HUES64 (cell line): Measurements from ENCODE around the gene CCDC171.

Experiments
- H3K27ac ChIP-seq: 2 replicates; pipeline ENCODE4 v1.7.0; 2013; ENCODE audit warnings: low read depth, low read length, inconsistent platforms
- H3K27me3 ChIP-seq: 2 replicates; pipeline ENCODE4 v1.6.1; 2013; ENCODE audit warnings: mild to moderate bottlenecking, low read length; ENCODE audit not compliant: insufficient read depth
- H3K36me3 ChIP-seq: 2 replicates; pipeline ENCODE4 v1.6.1; 2013; ENCODE audit warnings: mild to moderate bottlenecking, low read length; ENCODE audit not compliant: insufficient read depth
- H3K4me1 ChIP-seq: 2 replicates; pipeline ENCODE4 v1.6.1; 2013; ENCODE audit warnings: mild to moderate bottlenecking, low read length, moderate library complexity; ENCODE audit not compliant: insufficient read depth
- H3K4me3 ChIP-seq: 2 replicates; pipeline ENCODE4 v1.5.1; 2013; ENCODE audit warnings: mild to moderate bottlenecking, low read length, moderate library complexity
- H3K9ac ChIP-seq: 2 replicates; pipeline ENCODE4 v1.6.1; 2013; ENCODE audit warnings: mild to moderate bottlenecking, low read depth, low read length
- H3K9me3 ChIP-seq: 2 replicates; pipeline ENCODE4 v1.6.1; 2013; ENCODE audit warnings: low read depth, low read length; ENCODE audit not compliant: insufficient read depth
- WGBS: fragments of 150-250, 120-280 bp; methylation state at CpG from one replicate; pipeline ENCODE4 v1.1.7; 2013; ENCODE audit warnings: missing lambda C conversion rate; 5-methylcytosine and 5-hydroxymethylcytosine counted together

The CCDC171 gene

DNA sequence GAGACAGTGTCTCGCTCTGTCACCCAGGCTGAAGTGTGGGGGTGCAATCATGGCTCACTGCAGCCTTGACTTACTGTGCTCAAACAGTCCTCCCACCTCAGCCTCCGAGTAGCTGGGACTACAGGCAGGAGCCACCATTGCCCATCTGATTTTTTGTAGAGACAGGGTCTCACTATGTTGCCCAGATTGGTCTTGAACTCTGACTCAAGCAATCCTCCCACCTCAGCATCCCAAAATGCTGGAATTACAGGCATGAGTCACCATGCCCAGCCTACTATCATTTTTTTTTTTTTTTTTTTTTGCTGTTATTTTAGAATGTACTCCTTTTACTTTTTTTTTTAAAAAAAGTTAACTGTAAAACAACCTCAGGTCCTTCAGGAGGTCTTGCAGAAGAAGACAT lies 449.0 kb downstream of the CCDC171 start:
- H3K27me3 ChIP-seq: no peaks in the 10 kb centered on the region
- H3K4me1 ChIP-seq: 0 out of 2 replicates have a peak, but pooled peaks cover 4% of the 10 kb centered on the region
- H3K36me3 ChIP-seq: no peaks in the 10 kb centered on the region
- WGBS: 95% methylated on average over 2 of the region's 2 CpGs
- no peak overlapping the region for H3K9ac ChIP-seq
- H3K4me3 ChIP-seq: no peak overlapping the region
- H3K27ac ChIP-seq: no peak overlapping the region
- no peaks in the 10 kb centered on the region for H3K9me3 ChIP-seq

GRCh38 chr9:16002816-16003215 lies 450.0 kb downstream of the CCDC171 start:
- no peaks in the 10 kb centered on the region for H3K36me3 ChIP-seq
- no peaks in the 10 kb centered on the region for H3K27me3 ChIP-seq
- H3K4me1 ChIP-seq: 0 out of 2 replicates have a peak, but pooled peaks cover 4% of the 10 kb centered on the region
- WGBS: 90% methylated on average over 3 of the region's 3 CpGs
- H3K9me3 ChIP-seq: no peaks in the 10 kb centered on the region
- no peak overlapping the region for H3K27ac ChIP-seq
- H3K4me3 ChIP-seq: no peak overlapping the region
- H3K9ac ChIP-seq: no peak overlapping the region

- no peaks in the 10 kb centered on the region for H3K36me3 ChIP-seq
These were observed 450.9 kb downstream of the CCDC171 start for GRCh38 chr9:16003785-16004184.

DNA sequence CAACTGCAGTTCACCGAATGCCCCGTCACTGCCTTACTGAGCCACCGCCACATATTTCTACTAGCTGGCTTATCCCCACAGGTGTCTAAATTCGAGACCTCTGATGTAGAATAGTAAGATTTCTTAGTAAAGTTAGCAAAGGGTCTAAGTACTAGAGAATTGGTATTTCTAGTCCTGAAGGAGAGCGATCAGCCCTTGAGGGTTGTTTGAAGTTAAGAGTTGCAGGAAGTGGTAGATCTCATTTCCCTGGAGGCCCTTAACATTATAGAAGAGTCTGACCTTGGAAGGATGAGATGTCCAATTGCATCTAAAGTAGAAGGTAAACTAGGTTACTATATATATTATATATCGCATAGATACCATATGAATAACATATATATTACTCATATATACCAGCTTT lies 451.8 kb downstream of the CCDC171 start:
- Histone ChIP-seq H3K4me3 (no peak overlapping the region), H3K27ac (no peak overlapping the region), H3K9me3 (no peaks in the 10 kb centered on the region), H3K4me1 (0 out of 2 replicates have a peak, but pooled peaks cover 4% of the 10 kb centered on the region), H3K36me3 (no peaks in the 10 kb centered on the region), H3K27me3 (no peaks in the 10 kb centered on the region), H3K9ac (no peak overlapping the region)
- 93% methylated on average over 5 of the region's 6 CpGs for WGBS

More at GRCh38 chr9:16003785-16004184, 450.9 kb downstream of the CCDC171 start:
- WGBS: 84% methylated on average over 6 of the region's 6 CpGs
- Histone ChIP-seq H3K9ac (no peak overlapping the region), H3K9me3 (no peaks in the 10 kb centered on the region), H3K4me3 (no peak overlapping the region), H3K27me3 (no peaks in the 10 kb centered on the region), H3K27ac (no peak overlapping the region), H3K4me1 (0 out of 2 replicates have a peak, but pooled peaks cover 4% of the 10 kb centered on the region)

DNA sequence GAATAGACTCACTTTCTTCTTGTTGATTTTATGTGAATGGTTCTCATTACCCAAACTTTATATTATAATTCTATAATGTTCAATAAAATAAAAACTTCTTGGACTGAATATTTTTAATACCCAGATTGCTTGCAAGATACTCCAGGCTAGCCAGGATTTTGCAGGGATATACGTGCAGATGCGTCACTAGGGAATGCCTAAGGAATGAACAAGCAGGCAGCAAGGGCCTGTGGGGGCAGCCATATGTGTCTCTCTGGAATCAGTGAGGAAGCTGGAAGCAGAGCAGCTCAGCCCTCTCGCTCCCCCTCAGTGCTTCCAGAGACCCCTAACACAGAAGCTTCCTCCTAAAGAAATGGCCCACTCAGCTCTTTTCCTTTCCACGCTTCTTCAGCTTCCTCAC lies 457.4 kb downstream of the CCDC171 start:
- Histone ChIP-seq H3K27me3 (no peaks in the 10 kb centered on the region), H3K9me3 (no peaks in the 10 kb centered on the region), H3K4me1 (no peaks in the 10 kb centered on the region), H3K9ac (no peak overlapping the region), H3K27ac (no peak overlapping the region), H3K36me3 (no peaks in the 10 kb centered on the region), H3K4me3 (no peak overlapping the region)
- 90% methylated on average over 4 of the region's 4 CpGs for WGBS

DNA sequence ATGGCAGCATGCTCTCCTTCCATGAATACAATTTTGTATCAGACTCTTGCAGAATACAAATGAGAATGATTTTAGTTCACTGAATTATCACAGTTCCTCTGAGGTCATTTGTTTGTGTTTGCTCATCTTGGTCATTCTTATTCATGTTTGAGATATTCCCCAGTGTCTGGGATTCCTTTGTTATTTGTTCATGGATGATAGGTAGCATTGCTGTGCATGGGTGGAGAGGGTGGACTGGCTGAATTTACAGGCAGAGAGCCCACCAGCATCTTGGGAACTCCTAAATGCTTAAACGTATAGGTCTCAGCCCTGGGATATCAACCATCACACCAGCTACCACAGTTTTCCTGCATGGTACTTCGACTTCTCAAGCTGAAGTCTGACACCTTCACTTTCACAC lies 459.8 kb downstream of the CCDC171 start:
- H3K4me1 ChIP-seq: no peaks in the 10 kb centered on the region
- H3K27ac ChIP-seq: no peak overlapping the region
- H3K36me3 ChIP-seq: no peaks in the 10 kb centered on the region
- H3K4me3 ChIP-seq: no peak overlapping the region
- no peaks in the 10 kb centered on the region for H3K27me3 ChIP-seq
- H3K9ac ChIP-seq: no peak overlapping the region
- WGBS: 89% methylated on average over 2 of the region's 2 CpGs
- H3K9me3 ChIP-seq: peaks cover 3% of the 10 kb centered on the region; the same call in 1 of the 2 replicates

DNA sequence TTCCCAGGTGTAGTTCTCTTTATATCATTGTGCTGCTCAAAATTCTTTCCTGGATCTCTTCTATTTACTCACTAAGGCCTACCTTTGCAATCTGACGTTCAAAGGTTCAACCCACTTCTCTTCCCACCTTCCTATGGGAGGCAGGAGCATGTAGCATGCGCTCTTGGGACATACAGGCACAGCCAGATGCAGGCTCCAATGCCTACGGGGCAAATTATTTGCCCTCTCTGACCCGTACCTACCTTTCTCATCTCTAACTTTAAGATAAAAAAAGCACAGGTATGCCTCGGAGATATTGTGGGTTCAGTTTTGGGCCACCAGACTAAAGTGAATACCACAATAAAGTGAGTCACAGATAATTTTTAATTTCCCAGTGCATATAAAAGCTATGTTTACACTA lies 460.5 kb downstream of the CCDC171 start:
- H3K36me3 ChIP-seq: no peaks in the 10 kb centered on the region
- no peak overlapping the region for H3K9ac ChIP-seq
- H3K4me1 ChIP-seq: no peaks in the 10 kb centered on the region
- no peaks in the 10 kb centered on the region for H3K27me3 ChIP-seq
- H3K9me3 ChIP-seq: peaks cover 8% of the 10 kb centered on the region; the same call in 1 of the 2 replicates
- WGBS: 92% methylated on average over 5 of the region's 5 CpGs
- no peak overlapping the region for H3K27ac ChIP-seq
- H3K4me3 ChIP-seq: no peak overlapping the region

- Histone ChIP-seq H3K27ac (no peak overlapping the region), H3K9me3 (peaks cover 8% of the 10 kb centered on the region; the same call in 1 of the 2 replicates), H3K4me1 (no peaks in the 10 kb centered on the region), H3K4me3 (no peak overlapping the region), H3K9ac (no peak overlapping the region), H3K36me3 (no peaks in the 10 kb centered on the region), H3K27me3 (no peaks in the 10 kb centered on the region)
- 90% methylated on average over 1 of the region's 1 CpG for WGBS
These were observed 461.0 kb downstream of the CCDC171 start for GRCh38 chr9:16013826-16014225.

- Histone ChIP-seq H3K27me3 (no peaks in the 10 kb centered on the region), H3K4me1 (no peaks in the 10 kb centered on the region), H3K4me3 (no peak overlapping the region), H3K36me3 (no peaks in the 10 kb centered on the region), H3K27ac (no peak overlapping the region), H3K9me3 (peaks cover 8% of the 10 kb centered on the region; the same call in 1 of the 2 replicates), H3K9ac (no peak overlapping the region)
- 90% methylated on average over 3 of the region's 3 CpGs for WGBS
These were observed 469.4 kb downstream of the CCDC171 start for GRCh38 chr9:16022228-16022627.

- Histone ChIP-seq H3K36me3 (no peaks in the 10 kb centered on the region), H3K4me1 (no peaks in the 10 kb centered on the region), H3K27me3 (no peaks in the 10 kb centered on the region), H3K9me3 (no peaks in the 10 kb centered on the region), H3K27ac (no peak overlapping the region), H3K9ac (no peak overlapping the region), H3K4me3 (no peak overlapping the region)
- 29% methylated on average over 1 of the region's 1 CpG for WGBS
These were observed 470.6 kb downstream of the CCDC171 start for GRCh38 chr9:16023446-16023845.
